GM18951 (cell line): ENCODE measurements around the gene LRRC3C.
"Not testable (repeated sequence)": the region's sequence is repeated elsewhere in the genome, so short reads cannot be mapped to it uniquely, and the experiment has no call there.

Experiments
- POLR2A ChIP-seq: IDR thresholded peaks from 4 replicates; pipeline ENCODE4 v1.6.1; 2011; ENCODE audit warnings: mild to moderate bottlenecking; ENCODE audit not compliant: insufficient read length, insufficient read depth; ENCODE audit errors: extremely low read depth
- in situ Hi-C: fragments of 300-500 bp; cut with MboI; formaldehyde crosslinking; loops from one replicate; pipeline ENCODE4 v1.12.0; 2022; ENCODE audit warnings: low sequenced_read_pairs, mixed read lengths, inconsistent platforms; ENCODE audit not compliant: unreplicated experiment

Gene LRRC3C

GRCh38 chr17:39944393-39944711 lies 16.8 kb downstream of the LRRC3C start:
- in situ Hi-C loops: no loop called here
- no peak for TF ChIP-seq POLR2A

- in situ Hi-C loops: no loop called here
- no peak for TF ChIP-seq POLR2A
Observed at GRCh38 chr17:39946551-39947330, 19.2 kb downstream of the LRRC3C start.

DNA sequence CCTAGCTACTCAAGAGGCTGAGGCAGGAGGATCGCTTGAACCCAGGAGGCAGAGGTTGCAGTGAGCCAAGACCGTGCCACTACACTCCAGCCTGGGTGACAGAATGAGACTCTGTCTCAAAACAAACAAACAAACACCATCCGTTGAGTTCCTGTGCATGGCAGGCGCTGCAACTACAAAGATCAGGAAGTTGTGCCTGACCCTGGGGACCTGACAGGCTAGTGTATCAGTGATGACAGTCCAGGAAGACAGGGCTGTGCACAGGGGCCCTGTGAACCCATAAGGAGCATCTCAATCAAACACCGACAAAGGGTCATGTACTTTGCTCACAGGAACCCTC lies 20.9 kb downstream of the LRRC3C start:
- in situ Hi-C loops: not testable (repeated sequence)

- no peak for TF ChIP-seq POLR2A
- in situ Hi-C loops: no loop called here
Observed at GRCh38 chr17:39949028-39949427, 21.5 kb downstream of the LRRC3C start.

GRCh38 chr17:39950871-39951348 lies 23.4 kb downstream of the LRRC3C start:
- no peak for TF ChIP-seq POLR2A
- in situ Hi-C loops: no loop called here

- TF ChIP-seq POLR2A: no peak
- in situ Hi-C loops: no loop called here
Observed at GRCh38 chr17:39951924-39952679, 24.6 kb downstream of the LRRC3C start.

DNA sequence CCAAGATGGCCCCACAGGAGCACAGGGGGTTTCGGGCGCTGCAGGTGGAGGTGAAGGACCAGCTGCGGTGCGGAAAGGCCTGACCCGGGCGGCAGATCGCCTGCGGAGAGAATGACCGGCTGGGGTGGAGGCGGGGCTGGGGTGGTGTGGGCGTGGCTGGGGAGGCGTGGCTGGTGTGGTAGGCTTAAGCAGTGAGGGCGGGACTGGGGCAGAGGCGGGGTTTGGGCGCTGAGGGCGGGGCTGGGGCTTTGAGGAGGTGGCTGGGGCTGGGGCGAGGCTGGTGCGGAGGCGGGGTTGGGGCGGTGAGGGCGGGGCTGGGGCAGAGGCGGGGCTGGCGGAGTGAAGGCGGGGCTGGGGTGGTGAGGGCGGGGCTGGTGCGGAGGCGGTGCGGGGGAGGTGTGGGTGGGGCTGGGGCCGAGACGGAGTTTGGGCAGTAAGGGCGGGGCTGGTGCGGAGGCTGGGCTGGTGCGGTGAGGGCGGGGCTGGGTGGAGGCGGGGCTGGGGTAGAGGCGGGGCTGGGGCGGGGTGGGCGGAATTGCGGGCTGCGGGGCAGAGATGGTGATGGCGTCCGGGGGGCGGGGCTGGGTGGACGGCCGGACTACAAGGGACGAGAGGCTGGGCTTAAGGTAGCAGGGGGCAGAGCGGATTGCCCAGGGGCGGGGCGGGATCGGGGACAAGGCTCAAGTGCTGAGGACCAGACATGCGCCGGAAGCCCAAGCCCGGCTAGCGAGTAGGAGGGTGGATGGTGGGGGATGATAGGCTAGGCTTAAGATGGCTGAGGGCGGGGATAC lies 25.3 kb downstream of the LRRC3C start:
- in situ Hi-C loops: no loop called here
- peak; percentile 65 for TF ChIP-seq POLR2A

DNA sequence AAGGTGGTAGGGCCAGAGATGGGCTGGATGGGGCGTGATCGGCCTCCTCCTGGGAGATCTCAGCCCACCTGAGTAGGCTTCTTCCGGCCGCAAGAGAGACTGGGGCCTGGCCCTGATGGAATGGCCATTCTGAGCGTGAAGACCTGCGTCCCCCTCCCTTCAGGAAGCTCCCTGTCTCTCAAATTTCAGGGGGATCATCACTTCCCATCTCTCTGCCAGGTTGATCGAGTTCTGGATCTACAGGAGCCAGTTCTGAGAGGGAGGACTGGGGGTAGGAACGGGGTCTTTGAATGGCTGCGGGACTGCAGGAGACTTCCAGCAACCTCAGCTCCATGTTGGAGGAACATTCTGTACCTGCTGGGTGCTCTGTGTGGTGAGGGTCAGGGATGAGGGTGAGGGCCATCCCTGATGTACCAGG lies 25.9 kb downstream of the LRRC3C start:
- in situ Hi-C loops: no loop called here
- no peak for TF ChIP-seq POLR2A

DNA sequence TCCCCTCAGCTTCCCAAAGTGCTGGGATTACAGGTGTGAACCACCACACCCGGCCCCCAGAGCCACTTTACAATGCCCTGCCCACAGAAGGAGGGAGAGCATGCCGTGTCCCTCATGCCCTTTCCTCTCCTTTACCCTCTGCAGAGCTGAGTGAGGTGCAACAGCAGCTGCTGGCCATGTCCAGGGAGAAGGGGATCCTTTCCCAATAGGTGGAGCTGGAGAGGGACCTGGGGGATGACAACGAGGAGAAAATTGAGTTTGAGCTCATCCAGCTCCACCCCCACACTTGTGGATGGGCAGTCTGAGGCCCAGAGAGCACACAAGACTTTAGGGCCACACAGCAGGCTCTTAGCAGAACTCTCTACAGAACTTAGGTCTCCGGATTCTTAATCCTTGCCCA lies 27.3 kb downstream of the LRRC3C start:
- in situ Hi-C loops: no loop called here
- no peak for TF ChIP-seq POLR2A

- no peak for TF ChIP-seq POLR2A
- in situ Hi-C loops: no loop called here
Observed at GRCh38 chr17:39955726-39956225, 28.2 kb downstream of the LRRC3C start.

DNA sequence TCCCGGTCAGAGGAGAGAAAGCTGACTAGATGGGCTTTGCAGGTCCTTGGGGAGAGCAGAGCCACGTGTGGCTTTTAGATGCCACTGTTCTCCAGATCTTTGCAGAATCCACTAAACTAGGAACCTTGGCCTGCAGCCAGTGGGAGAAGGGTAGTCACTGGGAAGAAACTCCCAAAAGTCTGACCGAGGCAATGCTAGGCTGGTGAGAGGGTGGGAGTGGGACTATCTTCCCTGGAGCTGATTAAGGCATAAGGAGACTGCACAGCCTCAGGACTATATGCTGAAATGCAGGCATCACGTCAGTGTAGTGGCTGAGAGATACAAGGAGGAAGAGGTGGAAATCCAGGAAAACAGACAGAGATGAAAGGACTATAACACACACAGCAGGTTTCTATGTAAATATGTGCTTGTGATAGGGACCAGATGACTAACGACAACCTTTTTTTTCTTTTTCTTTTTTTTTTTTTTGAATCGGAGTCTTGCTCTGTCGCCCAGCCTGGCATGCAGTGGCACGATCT lies 33.1 kb downstream of the LRRC3C start:
- in situ Hi-C loops: no loop called here
- TF ChIP-seq POLR2A: no peak

GRCh38 chr17:39962642-39963220 lies 35.2 kb downstream of the LRRC3C start, which contains the start of gene GSDMA:
TSS of gene GSDMA (plus strand) at chr17:39963004. CDS start at chr17:39965688, 2,684 bp downstream.
- no peak for TF ChIP-seq POLR2A
- in situ Hi-C loops: no loop called here

DNA sequence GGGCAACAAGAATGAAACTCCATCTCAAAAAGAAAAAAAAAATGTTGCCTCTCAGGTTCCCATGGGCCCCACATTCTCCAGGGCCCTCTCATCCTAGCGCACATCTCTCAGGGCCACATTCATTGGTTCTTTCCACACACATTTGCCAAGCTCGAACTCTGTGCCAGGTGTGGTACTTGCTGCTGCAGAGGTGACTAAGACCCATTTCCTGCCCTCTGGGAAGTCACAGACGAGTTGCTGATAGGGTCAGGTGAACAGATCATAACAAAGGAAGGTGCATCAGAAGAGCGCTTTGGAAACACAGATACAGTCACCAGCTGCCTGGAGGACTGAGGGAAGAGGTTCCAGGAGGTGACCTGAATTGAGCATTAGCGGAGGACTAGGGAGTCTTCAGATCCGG lies 36.3 kb downstream of the LRRC3C start:
- in situ Hi-C loops: no loop called here
- TF ChIP-seq POLR2A: no peak
